Sciatic nerve (tissue), 2 donors: ENCODE measurements around the gene BICDL1. TPM values are rescaled to one million over a fixed set of nuclear protein-coding genes. Genes with fewer than 3 reads are reported as not detected.

Experiments used
- ATAC-seq: fragments of 200-7000 bp; cut with Tn5 transposase; one replicate; pipeline ENCODE4 v1.9.1; 2020; ENCODE audit warnings: mild to moderate bottlenecking, moderate library complexity
- DNase-seq: peaks from one replicate; pipeline ENCODE4 v3.0.0-alpha.2; 2020; ENCODE audit warnings: low spot score
- intact Hi-C: fragments of 100-400 bp; cut with DNase I; formaldehyde crosslinking; loops from one replicate; pipeline ENCODE4 v1.14.2; 2022
- total RNA-seq: library from RNA; stranded (reverse); fragmentation: NEBNext Ultra II Directional; extraction: Animal tissue kit (Norgen Biotek cat#: 25700); gene quantifications from one replicate; pipeline ENCODE4 v1.2.1, GENCODE V29; 2021
- donor health status: DM: no; HTN: no; CAD: no.
- donor health status: DM: no; HTN: no; CAD: no.

BICDL1 gene
- total RNA-seq, 1 donor from 2014 or later = 1.5 TPM

GRCh38 chr12:120136093-120136770 lies 147.2 kb downstream of the BICDL1 start:
- ATAC-seq (no peak), DNase-seq (no peak)
- intact Hi-C loops = no loop called here

GRCh38 chr12:120137833-120138232 lies 148.8 kb downstream of the BICDL1 start:
- DNase-seq (no peak), ATAC-seq (no peak)
- intact Hi-C loops = no loop called here

- ATAC-seq = no peak
- no peak for DNase-seq
- intact Hi-C loops = no loop called here
Measured at GRCh38 chr12:120138366-120138765, 149.3 kb downstream of the BICDL1 start.

- no peak for ATAC-seq
- DNase-seq = no peak
- intact Hi-C loops = no loop called here
Measured at GRCh38 chr12:120139958-120140357, 150.9 kb downstream of the BICDL1 start.

- ATAC-seq (no peak), DNase-seq (no peak)
- intact Hi-C loops = no loop called here
Measured at GRCh38 chr12:120140603-120141002, 151.6 kb downstream of the BICDL1 start.

GRCh38 chr12:120141336-120141735 lies 152.3 kb downstream of the BICDL1 start:
- ATAC-seq (no peak), DNase-seq (no peak)
- intact Hi-C loops = no loop called here

GRCh38 chr12:120142231-120142877 lies 153.3 kb downstream of the BICDL1 start:
- no peak for ATAC-seq
- no peak for DNase-seq
- intact Hi-C loops = no loop called here

Other genes with a start within 250 kb of the BICDL1 start
- 42.7 TPM for gene CIT, start 111.9 kb upstream of the BICDL1 start, total RNA-seq
- 52.2 TPM for gene RAB35, start 127.5 kb downstream of the BICDL1 start, total RNA-seq
- gene GCN1, start 205.5 kb downstream of the BICDL1 start, total RNA-seq = 82.6 TPM
- 760 TPM for gene RPLP0, start 211.9 kb downstream of the BICDL1 start, total RNA-seq